Measurements from ENCODE around the gene ADARB2. TPM values are rescaled to one million over a fixed set of nuclear protein-coding genes. Genes with fewer than 3 reads are reported as not detected.

ADARB2 gene
- total RNA-seq, 1 donor from 2014 or later = 38.7 TPM

DNA sequence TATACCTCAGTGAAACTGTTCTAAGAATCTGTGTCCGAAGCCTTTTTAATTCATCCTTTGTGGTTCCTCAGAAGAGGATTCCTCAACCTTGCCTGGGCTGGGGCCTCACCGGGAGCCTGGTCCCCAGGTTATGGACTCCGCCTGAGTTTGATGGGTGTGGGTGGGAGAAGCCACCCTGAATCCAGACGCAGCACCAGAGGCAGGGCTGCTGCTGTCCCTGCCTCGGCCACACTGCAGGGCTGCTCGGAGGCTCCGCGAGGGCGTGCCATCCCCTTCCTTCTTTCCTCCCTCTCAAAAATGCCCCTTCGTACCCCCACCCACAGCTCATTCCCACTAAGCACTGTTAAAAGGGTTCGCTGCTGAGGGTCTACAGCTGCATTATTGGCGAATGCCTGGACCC, 146.3 kb downstream of the ADARB2 start:
- H3K9me3 Mint-ChIP-seq (ENCODE audit: unreplicated experiment) = peaks cover 7% of the 10 kb centered on the region
- no peaks in the 10 kb centered on the region for H3K36me3 Mint-ChIP-seq (ENCODE audit: unreplicated experiment)
- no peaks in the 10 kb centered on the region for H3K4me1 Mint-ChIP-seq (ENCODE audit: unreplicated experiment)
- H3K4me3 Mint-ChIP-seq (ENCODE audit: unreplicated experiment) = no peak overlapping the region
- H3K27ac Mint-ChIP-seq (ENCODE audit: unreplicated experiment) = no peak overlapping the region
- H3K27me3 Mint-ChIP-seq (ENCODE audit: unreplicated experiment) = no peaks in the 10 kb centered on the region
- TF ChIP-seq, protein P1, sequence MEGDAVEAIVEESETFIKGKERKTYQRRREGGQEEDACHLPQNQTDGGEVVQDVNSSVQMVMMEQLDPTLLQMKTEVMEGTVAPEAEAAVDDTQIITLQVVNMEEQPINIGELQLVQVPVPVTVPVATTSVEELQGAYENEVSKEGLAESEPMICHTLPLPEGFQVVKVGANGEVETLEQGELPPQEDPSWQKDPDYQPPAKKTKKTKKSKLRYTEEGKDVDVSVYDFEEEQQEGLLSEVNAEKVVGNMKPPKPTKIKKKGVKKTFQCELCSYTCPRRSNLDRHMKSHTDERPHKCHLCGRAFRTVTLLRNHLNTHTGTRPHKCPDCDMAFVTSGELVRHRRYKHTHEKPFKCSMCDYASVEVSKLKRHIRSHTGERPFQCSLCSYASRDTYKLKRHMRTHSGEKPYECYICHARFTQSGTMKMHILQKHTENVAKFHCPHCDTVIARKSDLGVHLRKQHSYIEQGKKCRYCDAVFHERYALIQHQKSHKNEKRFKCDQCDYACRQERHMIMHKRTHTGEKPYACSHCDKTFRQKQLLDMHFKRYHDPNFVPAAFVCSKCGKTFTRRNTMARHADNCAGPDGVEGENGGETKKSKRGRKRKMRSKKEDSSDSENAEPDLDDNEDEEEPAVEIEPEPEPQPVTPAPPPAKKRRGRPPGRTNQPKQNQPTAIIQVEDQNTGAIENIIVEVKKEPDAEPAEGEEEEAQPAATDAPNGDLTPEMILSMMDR (IDR thresholded peaks at IDR 0.05) = no peak
- no peak for DNase-seq (ENCODE audit: extremely low spot score, unreplicated experiment)

DNA sequence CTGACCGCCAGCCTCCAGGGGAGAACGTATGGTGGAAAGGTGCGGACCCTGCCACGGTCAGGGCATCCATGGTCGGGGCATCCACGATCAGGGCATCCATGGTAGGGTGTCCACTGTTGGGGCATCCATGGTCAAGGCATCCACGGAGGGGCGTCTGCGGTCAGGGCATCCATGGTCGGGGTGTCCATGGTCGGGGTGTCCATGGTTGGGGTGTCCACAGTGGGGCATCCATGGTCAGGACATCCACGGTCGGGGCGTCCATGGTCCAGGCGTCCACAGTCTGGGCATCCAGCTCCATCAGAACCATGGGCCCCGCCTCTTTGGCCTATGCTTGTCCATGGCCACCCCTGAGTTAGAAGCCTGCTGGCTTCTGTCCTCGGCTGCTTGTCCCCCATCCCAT, 148.1 kb downstream of the ADARB2 start:
- Mint-ChIP-seq H3K36me3 (ENCODE audit: unreplicated experiment) (no peaks in the 10 kb centered on the region), H3K9me3 (ENCODE audit: unreplicated experiment) (peaks cover 7% of the 10 kb centered on the region), H3K4me3 (ENCODE audit: unreplicated experiment) (no peak overlapping the region), H3K4me1 (ENCODE audit: unreplicated experiment) (no peaks in the 10 kb centered on the region), H3K27ac (ENCODE audit: unreplicated experiment) (no peak overlapping the region), H3K27me3 (ENCODE audit: unreplicated experiment) (peaks cover under 1% of the 10 kb centered on the region)
- TF ChIP-seq, protein P1 (IDR thresholded peaks at IDR 0.05) = no peak
- no peak for DNase-seq (ENCODE audit: extremely low spot score, unreplicated experiment)

DNA sequence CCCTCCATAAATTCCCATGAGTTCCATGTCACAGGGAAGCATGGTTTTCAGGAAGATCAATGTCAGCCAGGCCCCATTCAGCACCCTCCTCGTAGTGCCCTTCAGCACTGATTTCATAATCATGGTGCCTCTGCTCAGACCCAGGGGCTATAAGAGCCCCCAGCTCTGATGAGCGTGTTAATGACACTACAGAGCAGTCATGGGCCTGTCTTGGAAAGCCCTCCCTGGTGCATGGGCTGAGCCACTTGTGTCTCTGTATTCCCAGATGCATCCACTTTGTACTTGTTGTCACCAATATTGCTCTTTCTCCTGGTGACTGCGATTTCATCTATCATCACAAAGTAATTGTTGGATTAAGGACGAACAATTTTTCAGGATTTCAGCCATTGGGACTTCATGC, 154.6 kb downstream of the ADARB2 start:
- no peak overlapping the region for H3K27ac Mint-ChIP-seq (ENCODE audit: unreplicated experiment)
- TF ChIP-seq, protein P1 (IDR thresholded peaks at IDR 0.05) = no peak
- peaks cover 6% of the 10 kb centered on the region for H3K9me3 Mint-ChIP-seq (ENCODE audit: unreplicated experiment)
- H3K27me3 Mint-ChIP-seq (ENCODE audit: unreplicated experiment) = peaks cover 14% of the 10 kb centered on the region
- H3K4me3 Mint-ChIP-seq (ENCODE audit: unreplicated experiment) = no peak overlapping the region
- no peak for DNase-seq (ENCODE audit: extremely low spot score, unreplicated experiment)
- H3K4me1 Mint-ChIP-seq (ENCODE audit: unreplicated experiment) = no peaks in the 10 kb centered on the region
- no peaks in the 10 kb centered on the region for H3K36me3 Mint-ChIP-seq (ENCODE audit: unreplicated experiment)

DNA sequence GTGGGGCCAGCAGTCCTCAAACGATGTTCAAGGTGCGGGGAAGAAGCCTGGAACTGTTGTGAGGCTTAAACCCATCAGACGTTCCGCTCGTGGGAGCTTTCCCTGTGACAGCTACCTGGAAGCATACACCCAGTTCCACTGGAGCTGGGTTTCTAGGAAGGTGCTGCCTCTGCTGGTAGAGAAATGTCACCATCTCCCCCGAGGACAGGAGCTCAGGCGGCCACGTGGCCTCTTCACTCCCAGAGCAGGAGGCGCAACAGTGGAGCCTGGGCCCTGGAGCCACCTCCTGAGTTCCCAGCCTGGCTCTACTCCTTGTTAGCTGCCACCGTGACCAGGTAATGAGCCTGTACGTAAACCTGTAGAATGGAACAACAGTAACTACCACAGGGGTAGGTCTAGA, 156.1 kb downstream of the ADARB2 start:
- H3K36me3 Mint-ChIP-seq (ENCODE audit: unreplicated experiment) = no peaks in the 10 kb centered on the region
- TF ChIP-seq, protein P1 (IDR thresholded peaks at IDR 0.05) = no peak
- peaks cover 14% of the 10 kb centered on the region for H3K27me3 Mint-ChIP-seq (ENCODE audit: unreplicated experiment)
- no peak overlapping the region for H3K4me3 Mint-ChIP-seq (ENCODE audit: unreplicated experiment)
- no peaks in the 10 kb centered on the region for H3K4me1 Mint-ChIP-seq (ENCODE audit: unreplicated experiment)
- DNase-seq (ENCODE audit: extremely low spot score, unreplicated experiment) = no peak
- no peaks in the 10 kb centered on the region for H3K9me3 Mint-ChIP-seq (ENCODE audit: unreplicated experiment)
- no peak overlapping the region for H3K27ac Mint-ChIP-seq (ENCODE audit: unreplicated experiment)

DNA sequence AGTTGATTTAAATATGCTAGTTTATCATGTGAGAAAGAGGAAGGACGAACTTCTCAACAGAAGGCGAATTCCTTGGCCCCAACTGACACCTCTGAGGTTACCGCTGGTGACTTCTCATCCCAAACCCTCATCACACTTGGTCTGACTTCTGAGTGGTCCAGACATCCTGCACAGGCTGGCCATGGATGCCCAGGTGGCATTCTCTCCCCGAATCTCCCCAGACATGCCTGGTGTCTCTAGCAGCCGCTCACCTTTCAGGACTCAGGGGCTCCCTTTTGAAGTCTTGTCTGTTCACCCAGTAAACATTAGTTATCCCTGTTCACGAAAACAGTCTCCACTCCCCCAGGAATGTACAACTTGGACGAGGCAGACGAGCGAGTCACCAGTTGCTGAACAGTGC, 157.7 kb downstream of the ADARB2 start:
- H3K36me3 Mint-ChIP-seq (ENCODE audit: unreplicated experiment) = no peaks in the 10 kb centered on the region
- TF ChIP-seq, protein P1 (IDR thresholded peaks at IDR 0.05) = no peak
- no peaks in the 10 kb centered on the region for H3K9me3 Mint-ChIP-seq (ENCODE audit: unreplicated experiment)
- H3K27ac Mint-ChIP-seq (ENCODE audit: unreplicated experiment) = no peak overlapping the region
- DNase-seq (ENCODE audit: extremely low spot score, unreplicated experiment) = no peak
- H3K4me3 Mint-ChIP-seq (ENCODE audit: unreplicated experiment) = no peak overlapping the region
- no peaks in the 10 kb centered on the region for H3K4me1 Mint-ChIP-seq (ENCODE audit: unreplicated experiment)
- peaks cover 14% of the 10 kb centered on the region for H3K27me3 Mint-ChIP-seq (ENCODE audit: unreplicated experiment)
